Limb (tissue), 2 donors: Measurements from ENCODE around the gene YAF2.

Source experiments
- DNase-seq, 2 donors: peaks; one replicate each; pipeline ENCODE4 v3.0.0-alpha.2; 2016; ENCODE audit errors: extremely low spot score in 2 of 2

YAF2 gene

DNA sequence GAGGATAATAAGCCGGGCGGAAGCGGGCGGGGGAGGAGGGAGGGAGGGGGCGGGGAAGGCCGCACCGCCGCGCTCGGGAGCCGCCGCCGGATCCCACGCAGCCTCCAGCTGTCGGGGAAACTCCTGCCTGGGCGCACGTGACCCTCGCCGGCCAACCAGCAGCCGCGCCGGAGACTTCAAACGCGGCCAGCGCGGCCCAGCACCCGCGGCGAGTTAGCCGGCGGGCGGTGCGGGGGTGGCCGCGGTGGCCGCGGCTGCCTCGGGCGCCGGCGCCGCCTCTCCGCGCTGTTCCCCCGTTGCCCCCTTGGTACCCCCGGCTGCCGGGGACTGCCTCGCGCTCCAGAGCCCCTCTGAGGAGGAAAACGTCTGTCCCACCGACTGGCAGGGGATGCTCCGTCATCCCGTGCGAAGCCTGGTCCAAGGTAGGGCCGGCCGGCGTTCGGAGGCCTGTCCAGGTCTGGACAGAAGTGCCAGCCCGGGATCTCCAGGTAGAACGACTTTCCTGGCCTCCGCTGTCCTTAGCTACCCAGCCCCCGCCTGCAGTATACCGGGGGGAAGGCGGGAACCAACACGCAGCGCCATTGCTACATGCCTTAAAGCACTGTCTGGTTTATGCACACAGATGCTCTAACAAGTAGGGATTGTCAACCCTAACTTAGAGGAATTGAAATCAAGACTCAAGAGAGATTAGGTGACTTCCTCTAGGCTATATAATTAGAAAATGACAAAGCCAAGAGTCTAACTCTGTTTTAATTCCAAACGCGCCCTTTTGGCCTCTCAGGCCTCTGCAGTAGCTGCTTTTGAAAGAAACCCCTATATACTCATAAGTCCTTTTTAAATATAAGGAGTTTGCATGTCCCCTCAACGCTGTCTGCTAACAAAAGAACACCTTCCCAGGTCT lies at the start of gene YAF2:
Gene YAF2, minus strand, starts transcription at position 9 of the 901 bp plus-strand sequence. CDS start 68 bp downstream, outside the sequence.
- peak; percentile 90 to 92 for DNase-seq

DNA sequence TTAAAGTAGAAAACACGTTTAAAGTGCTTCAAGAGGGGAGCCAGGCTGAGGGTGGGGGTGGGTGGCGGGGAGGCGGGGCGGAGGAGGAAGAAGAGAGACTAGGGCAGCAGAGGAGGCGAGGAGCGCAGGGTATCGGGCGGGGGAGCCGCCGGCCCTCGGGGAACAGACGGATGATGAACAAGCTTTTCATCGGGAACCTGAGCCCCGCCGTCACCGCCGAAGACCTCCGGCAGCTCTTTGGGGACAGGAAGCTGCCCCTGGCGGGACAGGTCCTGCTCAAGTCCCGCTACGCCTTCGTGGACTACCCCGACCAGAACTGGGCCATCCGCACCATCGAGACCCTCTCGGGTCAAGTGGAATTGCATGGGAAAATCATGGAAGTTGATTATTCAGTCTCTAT lies 48.7 kb upstream of the YAF2 start:
- DNase-seq: no peak

- DNase-seq: no peak
These were observed 47.4 kb upstream of the YAF2 start for GRCh38 chr12:42285431-42285830.

- peak in 1 of 2 donors; percentile 23 for DNase-seq
These were observed 46.8 kb upstream of the YAF2 start for GRCh38 chr12:42284876-42285275.

DNA sequence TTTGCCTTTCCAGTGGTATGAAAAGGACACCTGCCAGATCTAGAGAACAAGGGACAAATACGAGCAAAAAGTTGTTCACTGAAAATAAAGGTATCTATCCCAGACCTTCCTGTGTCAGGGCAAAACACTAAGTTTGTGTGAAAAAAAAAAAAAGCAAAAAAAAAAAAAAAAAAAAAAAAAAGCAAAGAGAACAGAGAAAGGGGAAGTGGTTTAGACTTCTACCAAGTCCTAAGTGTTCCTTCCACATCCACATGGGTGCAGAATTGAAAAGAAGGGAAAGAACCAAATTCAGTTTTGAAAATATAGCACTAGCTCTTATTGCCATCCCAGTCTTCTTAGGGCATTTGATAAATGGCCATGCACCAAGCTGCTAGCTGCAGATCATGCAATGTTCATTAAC lies 46.1 kb upstream of the YAF2 start:
- DNase-seq: no peak

GRCh38 chr12:42283739-42284138 lies 45.7 kb upstream of the YAF2 start:
- DNase-seq: no peak

- DNase-seq: no peak
These were observed 44.2 kb upstream of the YAF2 start for GRCh38 chr12:42282294-42282693.

- DNase-seq: no peak
These were observed 43.8 kb upstream of the YAF2 start for GRCh38 chr12:42281844-42282243.

GRCh38 chr12:42281278-42281677 lies 43.2 kb upstream of the YAF2 start:
- DNase-seq: no peak

DNA sequence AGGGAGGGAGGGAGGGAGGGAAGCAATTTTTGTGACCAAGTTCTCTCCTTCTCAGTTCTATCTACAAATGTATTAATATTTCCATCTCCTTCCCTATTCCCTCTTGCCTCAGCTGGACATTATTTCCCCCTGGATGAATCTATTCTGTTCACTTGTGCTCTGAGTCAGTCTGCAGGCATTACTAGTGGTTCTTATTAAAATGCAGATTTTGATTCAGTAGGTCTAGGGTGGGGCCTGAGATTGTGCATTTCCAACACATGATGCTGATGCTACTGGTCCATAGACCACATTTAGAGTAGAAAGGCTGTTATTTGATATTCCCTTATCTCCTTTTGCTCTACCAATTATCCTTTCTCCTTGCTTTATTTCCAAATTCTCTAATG lies 40.1 kb upstream of the YAF2 start:
- no peak for DNase-seq

DNA sequence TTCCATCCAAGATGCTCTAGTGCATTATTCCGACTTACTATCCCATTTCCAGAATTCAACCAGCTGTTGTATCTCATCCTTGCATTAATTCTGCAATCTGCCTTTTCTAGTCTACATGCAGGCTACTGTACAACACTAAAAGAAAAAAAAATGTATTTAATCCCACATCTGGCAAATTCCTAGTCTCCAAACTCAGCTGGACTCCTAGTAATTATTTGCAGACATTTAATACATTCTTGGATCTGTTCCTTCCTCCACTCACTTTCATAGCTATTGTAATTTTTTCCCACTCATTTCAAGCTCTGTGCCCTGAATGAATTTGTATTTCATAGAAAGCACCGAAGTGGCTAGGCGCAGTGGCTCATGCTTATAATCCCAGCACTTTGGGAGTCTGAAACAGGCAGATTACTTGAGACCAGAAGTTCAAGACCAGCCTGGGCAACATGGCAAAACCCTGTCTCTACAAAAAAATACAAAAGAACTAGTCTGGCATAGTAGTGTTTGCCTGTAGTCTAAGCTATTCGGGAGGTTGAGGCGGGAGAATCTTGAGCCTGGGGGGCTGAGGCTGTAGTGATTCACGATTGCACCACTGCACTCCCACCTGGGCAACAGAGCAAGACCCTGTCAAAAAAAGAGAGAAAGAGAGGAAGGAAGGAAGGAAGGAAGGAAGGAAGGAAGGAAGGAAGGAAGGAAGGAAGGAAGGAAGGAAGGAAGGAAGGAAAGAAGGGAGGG lies 39.5 kb upstream of the YAF2 start:
- peak in 1 of 2 donors; percentile 44 for DNase-seq

GRCh38 chr12:42275499-42275898 lies 37.5 kb upstream of the YAF2 start:
- no peak for DNase-seq

DNA sequence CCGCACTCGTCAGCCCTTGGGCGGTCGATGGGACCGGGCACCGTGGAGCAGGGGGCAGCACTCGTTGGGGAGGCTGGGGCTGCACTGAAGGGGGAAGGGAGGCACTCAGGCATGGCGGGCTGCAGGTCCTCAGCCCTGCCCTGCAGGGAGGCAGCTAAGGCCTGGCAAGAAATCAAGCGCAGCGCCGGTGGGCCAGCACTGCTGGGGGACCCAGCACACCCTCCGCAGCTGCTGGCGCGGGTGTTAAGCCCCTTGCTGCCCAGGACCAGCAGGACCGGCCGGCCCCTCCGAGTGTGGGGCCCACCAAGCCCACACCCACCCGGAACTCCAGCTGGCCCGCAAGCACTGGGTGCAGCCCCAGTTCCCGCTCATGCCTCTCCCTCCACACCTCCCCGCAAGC lies 35.7 kb upstream of the YAF2 start:
- DNase-seq: no peak

GRCh38 chr12:42270596-42270995 lies 32.5 kb upstream of the YAF2 start:
- DNase-seq: no peak

- DNase-seq: peak in 1 of 2 donors; percentile 28
These were observed 29.6 kb upstream of the YAF2 start for GRCh38 chr12:42267413-42268190.

DNA sequence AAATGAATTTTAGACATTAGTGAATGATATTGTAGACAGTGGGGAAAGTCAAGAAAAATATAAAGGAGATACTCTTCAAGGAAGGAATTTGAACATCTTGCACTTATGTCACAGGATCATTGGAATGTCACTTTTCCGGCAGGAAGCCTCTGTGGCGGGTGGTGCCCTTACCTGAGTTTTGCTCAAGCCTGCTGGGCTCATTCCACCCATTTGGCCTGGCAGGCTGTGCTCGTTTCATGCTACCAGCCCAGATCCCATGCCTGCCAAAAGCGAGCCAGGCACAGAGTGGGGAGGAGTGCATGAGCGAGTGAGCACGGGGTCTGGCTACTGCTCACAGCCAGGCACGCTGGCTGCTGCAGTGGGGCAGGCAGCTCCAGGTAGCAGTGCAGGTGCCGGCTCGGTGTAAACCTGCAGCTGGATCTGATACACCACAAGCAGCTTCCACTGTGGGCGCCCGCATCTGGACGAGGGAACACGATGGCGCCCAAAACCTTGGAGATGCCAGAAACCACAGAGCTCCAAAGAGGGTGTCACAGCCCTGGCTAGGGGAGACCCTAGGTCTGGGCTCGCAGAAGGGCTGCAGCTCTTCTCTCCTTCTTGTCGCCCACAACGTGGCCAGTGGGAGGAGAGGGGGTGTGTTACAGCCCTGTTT lies 28.7 kb upstream of the YAF2 start:
- DNase-seq: no peak

GRCh38 chr12:42262271-42262670 lies 24.2 kb upstream of the YAF2 start:
- no peak for DNase-seq

DNA sequence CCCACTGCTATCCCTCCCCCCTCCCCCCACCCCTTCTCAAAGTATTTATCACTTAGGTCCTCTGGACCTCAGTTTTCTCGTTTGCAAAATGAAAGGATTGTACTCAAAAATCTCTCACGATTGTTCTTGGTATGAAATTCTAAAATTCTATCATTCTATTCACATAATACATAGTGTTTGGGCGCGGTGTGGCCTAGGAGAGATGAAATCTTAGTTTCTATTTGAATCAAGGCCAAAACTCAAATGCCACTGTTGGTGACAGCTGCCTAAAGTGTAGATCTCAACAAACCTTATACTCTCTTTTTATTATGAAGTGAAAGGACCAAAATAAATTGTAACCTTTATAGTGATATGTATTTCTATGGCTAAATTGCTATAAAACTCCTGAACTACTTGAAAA lies 23.7 kb upstream of the YAF2 start:
- no peak for DNase-seq

DNA sequence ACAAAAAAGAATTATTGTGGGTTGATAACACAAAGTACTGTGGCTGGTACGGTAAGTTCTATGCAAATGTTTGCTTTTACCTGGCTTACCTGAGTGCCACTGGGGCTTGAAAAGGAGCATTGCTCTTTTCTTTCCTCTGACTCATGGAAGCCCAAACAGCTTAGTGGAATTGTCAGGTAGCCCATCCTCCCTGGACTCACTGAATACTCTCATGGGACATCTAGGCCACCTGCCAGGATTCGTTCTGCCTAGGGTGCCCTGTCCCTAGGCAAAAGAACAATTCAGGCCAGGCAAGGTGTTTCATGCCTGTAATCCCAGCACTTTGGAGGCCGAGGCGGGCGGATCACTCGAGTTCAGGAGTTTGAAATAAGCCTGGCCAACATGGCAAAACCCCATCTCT lies 22.5 kb upstream of the YAF2 start:
- DNase-seq: no peak

DNA sequence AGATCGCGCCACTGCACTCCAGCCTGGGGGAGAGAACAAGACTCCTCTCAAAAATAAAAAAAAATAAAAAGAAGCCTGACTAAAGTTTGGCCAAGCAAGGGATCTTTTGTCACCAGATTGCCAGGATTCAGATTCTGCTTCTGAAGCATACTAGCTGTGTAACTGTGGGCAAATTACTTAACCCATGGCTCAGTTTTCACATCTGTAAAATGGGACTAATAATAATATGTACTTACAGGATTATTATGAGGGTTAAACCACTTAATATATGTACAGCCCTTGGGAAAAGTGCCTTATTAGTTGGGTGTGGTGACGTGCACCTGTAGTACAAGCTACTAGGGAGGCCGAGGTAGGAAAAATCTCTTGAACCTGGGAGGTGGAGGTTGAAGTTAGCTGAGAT lies 21.7 kb upstream of the YAF2 start:
- DNase-seq: no peak

- no peak for DNase-seq
These were observed 17.8 kb upstream of the YAF2 start for GRCh38 chr12:42255866-42256261.
